ENCODE measurements around the gene ZC3H18. TPM values are rescaled to one million over a fixed set of nuclear protein-coding genes. Genes with fewer than 3 reads are reported as not detected.

ZC3H18 gene
- total RNA-seq, 1 experiment from 2014 or later, result 76.4 TPM

GRCh38 chr16:88536971-88537751 lies 33.0 kb upstream of the ZC3H18 start:
- H3K9me2 ChIP-seq (ENCODE audit: insufficient read depth), result no peaks in the 10 kb centered on the region
- peaks cover 31% of the 10 kb centered on the region for H3K27me3 ChIP-seq (ENCODE audit: insufficient read depth, low read depth)
- peaks cover 6% of the 10 kb centered on the region; the same call in 1 of the 2 replicates for H4K20me1 ChIP-seq (ENCODE audit: insufficient read depth)
- peaks cover 6% of the 10 kb centered on the region for H3K4me1 ChIP-seq (replicated peaks; ENCODE audit: insufficient read depth)
- no peak overlapping the region for H3K4me2 ChIP-seq
- H3K36me3 ChIP-seq (ENCODE audit: low read depth), result no peaks in the 10 kb centered on the region
- H3F3A ChIP-seq (ENCODE audit: insufficient read depth, low read depth), result peaks cover 12% of the 10 kb centered on the region; the same call in 1 of the 2 replicates
- no peak overlapping the region for H3K4me3 ChIP-seq
- no peak for TF ChIP-seq EZH2 (IDR thresholded peaks at IDR 0.05; ENCODE audit: low read depth)
- TF ChIP-seq CTCF (conservative IDR thresholded peaks at IDR 0.05), result no peak
- H3K9me3 ChIP-seq (ENCODE audit: insufficient read depth, low read depth), result no peaks in the 10 kb centered on the region
- ChIA-PET POLR2A (ENCODE audit: unreplicated experiment) (no interaction called here), CTCF (interaction anchor here (0.6 kb wide), 1 partner anchor 670 kb away, joined by 3 read pairs; no protein-coding TSS in a partner anchor)
- no peak for DNase-seq
- no peak overlapping the region for H3K27ac ChIP-seq
- intact Hi-C loops (cut with micrococcal nuclease; ENCODE audit: unreplicated experiment), result no loop called here
- no peak overlapping the region for H2AFZ ChIP-seq
- H3K79me2 ChIP-seq (ENCODE audit: low read depth), result peaks cover 8% of the 10 kb centered on the region; the same call in 1 of the 2 replicates
- BruUV-seq (replicated peaks), result no TSS peak

- Histone ChIP-seq H3K27ac (no peak overlapping the region), H4K20me1 (ENCODE audit: insufficient read depth) (peaks cover 6% of the 10 kb centered on the region; the same call in 1 of the 2 replicates), H2AFZ (no peak overlapping the region), H3K36me3 (ENCODE audit: low read depth) (no peaks in the 10 kb centered on the region), H3K9me3 (ENCODE audit: insufficient read depth, low read depth) (peaks cover 3% of the 10 kb centered on the region; the same call in 1 of the 2 replicates), H3K4me3 (no peak overlapping the region), H3K27me3 (ENCODE audit: insufficient read depth, low read depth) (peaks cover 38% of the 10 kb centered on the region), H3K4me2 (no peak overlapping the region), H3K9me2 (ENCODE audit: insufficient read depth) (no peaks in the 10 kb centered on the region), H3K79me2 (ENCODE audit: low read depth) (peaks cover 8% of the 10 kb centered on the region; the same call in 1 of the 2 replicates), H3K4me1 (replicated peaks; ENCODE audit: insufficient read depth) (peaks cover 6% of the 10 kb centered on the region), H3F3A (ENCODE audit: insufficient read depth, low read depth) (peaks cover 12% of the 10 kb centered on the region; the same call in 1 of the 2 replicates)
- no peak for DNase-seq
- ChIA-PET POLR2A (ENCODE audit: unreplicated experiment) (no interaction called here), CTCF (no interaction called here)
- BruUV-seq (replicated peaks), result no TSS peak
- TF ChIP-seq EZH2 (IDR thresholded peaks at IDR 0.05; ENCODE audit: low read depth) (no peak), CTCF (conservative IDR thresholded peaks at IDR 0.05) (no peak)
- intact Hi-C loops (cut with micrococcal nuclease; ENCODE audit: unreplicated experiment), result no loop called here
Measured at GRCh38 chr16:88537859-88538258, 32.3 kb upstream of the ZC3H18 start.

- intact Hi-C loops (cut with micrococcal nuclease; ENCODE audit: unreplicated experiment), result no loop called here
- Histone ChIP-seq H3K27me3 (ENCODE audit: insufficient read depth, low read depth) (peaks cover 45% of the 10 kb centered on the region), H3K4me2 (no peak overlapping the region), H3K36me3 (ENCODE audit: low read depth) (no peaks in the 10 kb centered on the region), H3K9me2 (ENCODE audit: insufficient read depth) (no peaks in the 10 kb centered on the region), H3K4me1 (replicated peaks; ENCODE audit: insufficient read depth) (peaks cover 6% of the 10 kb centered on the region), H3K4me3 (no peak overlapping the region), H4K20me1 (ENCODE audit: insufficient read depth) (peaks cover 6% of the 10 kb centered on the region; the same call in 1 of the 2 replicates), H2AFZ (no peak overlapping the region), H3K9me3 (ENCODE audit: insufficient read depth, low read depth) (peaks cover 10% of the 10 kb centered on the region; the same call in 1 of the 2 replicates), H3F3A (ENCODE audit: insufficient read depth, low read depth) (peaks cover 12% of the 10 kb centered on the region; the same call in 1 of the 2 replicates), H3K27ac (no peak overlapping the region), H3K79me2 (ENCODE audit: low read depth) (peaks cover 8% of the 10 kb centered on the region; the same call in 1 of the 2 replicates)
- BruUV-seq (replicated peaks), result no TSS peak
- no peak for DNase-seq
- no peak for TF ChIP-seq CTCF (conservative IDR thresholded peaks at IDR 0.05)
- no peak for TF ChIP-seq EZH2 (IDR thresholded peaks at IDR 0.05; ENCODE audit: low read depth)
- ChIA-PET POLR2A (ENCODE audit: unreplicated experiment) (no interaction called here), CTCF (no interaction called here)
Measured at GRCh38 chr16:88538366-88539060, 31.7 kb upstream of the ZC3H18 start.
